GM12872 (cell line): ENCODE data around the gene MISP3.

ENCODE experiments used
- TF ChIP-seq, protein P1 (sequence below): IDR thresholded peaks from 3 replicates; pipeline ENCODE4 v1.5.1; 2011; ENCODE audit warnings: low read depth, mild to moderate bottlenecking, low read length, moderate library complexity; ENCODE audit not compliant: insufficient read depth

MISP3 gene

DNA sequence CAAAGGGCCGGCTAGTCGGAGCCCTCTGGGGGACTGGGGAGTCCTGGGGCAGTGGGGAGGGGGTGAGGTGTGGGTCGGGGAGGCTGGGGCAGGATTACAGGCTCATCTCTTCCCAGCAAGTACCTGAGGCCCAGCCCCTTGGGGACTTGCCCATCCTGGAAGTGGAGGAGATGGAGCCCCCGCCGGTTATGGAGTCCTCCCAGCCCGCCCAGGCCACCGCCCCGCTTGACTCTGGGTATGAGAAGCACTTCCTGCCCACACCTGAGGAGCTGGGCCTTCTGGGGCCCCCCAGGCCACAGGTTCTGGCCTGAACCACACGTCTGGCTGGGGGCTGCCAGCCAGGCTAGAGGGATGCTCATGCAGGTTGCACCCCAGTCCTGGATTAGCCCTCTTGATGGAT, 20.6 kb upstream of the MISP3 start:
- TF ChIP-seq, protein P1, sequence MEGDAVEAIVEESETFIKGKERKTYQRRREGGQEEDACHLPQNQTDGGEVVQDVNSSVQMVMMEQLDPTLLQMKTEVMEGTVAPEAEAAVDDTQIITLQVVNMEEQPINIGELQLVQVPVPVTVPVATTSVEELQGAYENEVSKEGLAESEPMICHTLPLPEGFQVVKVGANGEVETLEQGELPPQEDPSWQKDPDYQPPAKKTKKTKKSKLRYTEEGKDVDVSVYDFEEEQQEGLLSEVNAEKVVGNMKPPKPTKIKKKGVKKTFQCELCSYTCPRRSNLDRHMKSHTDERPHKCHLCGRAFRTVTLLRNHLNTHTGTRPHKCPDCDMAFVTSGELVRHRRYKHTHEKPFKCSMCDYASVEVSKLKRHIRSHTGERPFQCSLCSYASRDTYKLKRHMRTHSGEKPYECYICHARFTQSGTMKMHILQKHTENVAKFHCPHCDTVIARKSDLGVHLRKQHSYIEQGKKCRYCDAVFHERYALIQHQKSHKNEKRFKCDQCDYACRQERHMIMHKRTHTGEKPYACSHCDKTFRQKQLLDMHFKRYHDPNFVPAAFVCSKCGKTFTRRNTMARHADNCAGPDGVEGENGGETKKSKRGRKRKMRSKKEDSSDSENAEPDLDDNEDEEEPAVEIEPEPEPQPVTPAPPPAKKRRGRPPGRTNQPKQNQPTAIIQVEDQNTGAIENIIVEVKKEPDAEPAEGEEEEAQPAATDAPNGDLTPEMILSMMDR = no peak

DNA sequence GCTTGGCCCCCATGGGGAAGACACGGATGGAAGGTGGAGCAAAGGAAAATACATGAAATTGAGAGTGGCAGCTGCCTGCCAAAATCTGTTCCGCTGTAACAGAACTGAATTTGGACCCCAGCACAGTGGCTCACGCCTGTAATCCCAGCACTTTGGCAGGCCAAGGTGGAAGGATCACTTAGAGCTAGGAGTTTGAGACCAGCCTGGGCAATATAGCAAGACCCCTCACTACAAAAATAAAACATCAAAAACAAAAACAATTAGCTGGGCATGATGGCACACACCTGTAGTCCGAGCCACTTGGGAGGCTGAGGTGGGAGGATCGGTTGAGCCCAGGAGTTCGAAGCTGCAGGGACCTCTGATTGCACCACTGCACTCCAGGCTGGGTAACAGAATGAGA, 20.1 kb upstream of the MISP3 start:
- TF ChIP-seq, protein P1 = no peak

GRCh38 chr19:14053032-14053431, 19.6 kb upstream of the MISP3 start:
- TF ChIP-seq, protein P1 = no peak

GRCh38 chr19:14053500-14053899, 19.1 kb upstream of the MISP3 start:
- TF ChIP-seq, protein P1 = no peak

GRCh38 chr19:14054099-14054498, 18.5 kb upstream of the MISP3 start:
- TF ChIP-seq, protein P1 = no peak

GRCh38 chr19:14054721-14055120, 17.9 kb upstream of the MISP3 start:
- TF ChIP-seq, protein P1 = no peak

GRCh38 chr19:14055396-14055795, 17.2 kb upstream of the MISP3 start:
- TF ChIP-seq, protein P1 = no peak
